ENCODE results near the gene CFAP57. TPM values are rescaled to one million over a fixed set of nuclear protein-coding genes. Genes with fewer than 3 reads are reported as not detected.
A peak's percentile ranks its signal among the peaks of the same experiment; 100 is the strongest.

CFAP57 gene
- total RNA-seq, 1 donor from 2014 or later, result 0.20 TPM

- peak in 1 of 2 donors; percentile 66 for DNase-seq (ENCODE audit: low read depth in 2 of 2)
Observed at GRCh38 chr1:43225168-43225567, 53.0 kb downstream of the CFAP57 start.

GRCh38 chr1:43227143-43227764 is 55.1 kb downstream of the CFAP57 start:
- peak; percentile 74 to 87 for DNase-seq (ENCODE audit: low read depth in 2 of 2)

GRCh38 chr1:43229826-43230780 is 58.0 kb downstream of the CFAP57 start:
- no peak for DNase-seq (ENCODE audit: low read depth in 2 of 2)

- peak; percentile 80 to 87 for DNase-seq (ENCODE audit: low read depth in 2 of 2)
Observed at GRCh38 chr1:43232074-43232473, 59.9 kb downstream of the CFAP57 start.

GRCh38 chr1:43232482-43232881 is 60.4 kb downstream of the CFAP57 start:
- DNase-seq (ENCODE audit: low read depth in 2 of 2), result no peak

- no peak for DNase-seq (ENCODE audit: low read depth in 2 of 2)
Observed at GRCh38 chr1:43233631-43234030, 61.5 kb downstream of the CFAP57 start.

- DNase-seq (ENCODE audit: low read depth in 2 of 2), result no peak
Observed at GRCh38 chr1:43234267-43234666, 62.1 kb downstream of the CFAP57 start.

GRCh38 chr1:43235040-43235439 is 62.9 kb downstream of the CFAP57 start:
- no peak for DNase-seq (ENCODE audit: low read depth in 2 of 2)

GRCh38 chr1:43235451-43236121 is 63.5 kb downstream of the CFAP57 start:
- DNase-seq (ENCODE audit: low read depth in 2 of 2), result no peak

- DNase-seq (ENCODE audit: low read depth in 2 of 2), result no peak
Observed at GRCh38 chr1:43237121-43237520, 65.0 kb downstream of the CFAP57 start.

GRCh38 chr1:43238085-43238484 is 66.0 kb downstream of the CFAP57 start:
- DNase-seq (ENCODE audit: low read depth in 2 of 2), result peak; percentile 81 to 90

GRCh38 chr1:43238991-43239469 is 66.9 kb downstream of the CFAP57 start:
- DNase-seq (ENCODE audit: low read depth in 2 of 2), result no peak

GRCh38 chr1:43239484-43239883 is 67.4 kb downstream of the CFAP57 start:
- DNase-seq (ENCODE audit: low read depth in 2 of 2), result no peak

- DNase-seq (ENCODE audit: low read depth in 2 of 2), result peak; percentile 22 to 35
Observed at GRCh38 chr1:43241413-43241836, 69.3 kb downstream of the CFAP57 start.

GRCh38 chr1:43243299-43243698 is 71.2 kb downstream of the CFAP57 start:
- DNase-seq (ENCODE audit: low read depth in 2 of 2), result no peak

- no peak for DNase-seq (ENCODE audit: low read depth in 2 of 2)
Observed at GRCh38 chr1:43246466-43247213, 74.5 kb downstream of the CFAP57 start.

GRCh38 chr1:43247256-43247921 is 75.3 kb downstream of the CFAP57 start:
- no peak for DNase-seq (ENCODE audit: low read depth in 2 of 2)

GRCh38 chr1:43250351-43250761 is 78.2 kb downstream of the CFAP57 start:
- DNase-seq (ENCODE audit: low read depth in 2 of 2), result no peak

- DNase-seq (ENCODE audit: low read depth in 2 of 2), result no peak
Observed at GRCh38 chr1:43251024-43251423, 78.9 kb downstream of the CFAP57 start.

- no peak for DNase-seq (ENCODE audit: low read depth in 2 of 2)
Observed at GRCh38 chr1:43252225-43252624, 80.1 kb downstream of the CFAP57 start.

GRCh38 chr1:43253173-43253572 is 81.0 kb downstream of the CFAP57 start:
- no peak for DNase-seq (ENCODE audit: low read depth in 2 of 2)

All from lung microvascular endothelial cell (primary cell).